Measurements from ENCODE around the gene P3R3URF.

GRCh38 chr1:46183926-46184557, 7.8 kb upstream of the P3R3URF start:
- TF ChIP-seq, protein P1, sequence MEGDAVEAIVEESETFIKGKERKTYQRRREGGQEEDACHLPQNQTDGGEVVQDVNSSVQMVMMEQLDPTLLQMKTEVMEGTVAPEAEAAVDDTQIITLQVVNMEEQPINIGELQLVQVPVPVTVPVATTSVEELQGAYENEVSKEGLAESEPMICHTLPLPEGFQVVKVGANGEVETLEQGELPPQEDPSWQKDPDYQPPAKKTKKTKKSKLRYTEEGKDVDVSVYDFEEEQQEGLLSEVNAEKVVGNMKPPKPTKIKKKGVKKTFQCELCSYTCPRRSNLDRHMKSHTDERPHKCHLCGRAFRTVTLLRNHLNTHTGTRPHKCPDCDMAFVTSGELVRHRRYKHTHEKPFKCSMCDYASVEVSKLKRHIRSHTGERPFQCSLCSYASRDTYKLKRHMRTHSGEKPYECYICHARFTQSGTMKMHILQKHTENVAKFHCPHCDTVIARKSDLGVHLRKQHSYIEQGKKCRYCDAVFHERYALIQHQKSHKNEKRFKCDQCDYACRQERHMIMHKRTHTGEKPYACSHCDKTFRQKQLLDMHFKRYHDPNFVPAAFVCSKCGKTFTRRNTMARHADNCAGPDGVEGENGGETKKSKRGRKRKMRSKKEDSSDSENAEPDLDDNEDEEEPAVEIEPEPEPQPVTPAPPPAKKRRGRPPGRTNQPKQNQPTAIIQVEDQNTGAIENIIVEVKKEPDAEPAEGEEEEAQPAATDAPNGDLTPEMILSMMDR (IDR thresholded peaks at IDR 0.05) = no peak
- peak in 1 of 2 donors; percentile 10 for TF ChIP-seq POLR2A (IDR thresholded peaks at IDR 0.05)

All from Peyer's patch (tissue), 4 donors.